Adrenal gland (tissue), 12 donors: Measurements from ENCODE around the gene ALG9. TPM values are rescaled to one million over a fixed set of nuclear protein-coding genes. Genes with fewer than 3 reads are reported as not detected.

ENCODE experiments used
- DNase-seq, 7 donors: peaks; one replicate each; pipeline ENCODE4 v3.0.0-alpha.2; 2019 to 2020
- H3K27ac ChIP-seq, 5 donors: fragments of 200-600 bp; sonication (generic) in 4 of 5; 1 replicate in 3 of 5; 2 replicates in 2 of 5; pipeline versions ENCODE4 v1.5.1 to v1.8.0; 2016 to 2020; ENCODE audit warnings: mild to moderate bottlenecking in 1 of 5
- H3K27me3 ChIP-seq: fragments of 200-600 bp; 2 replicates; pipeline ENCODE4 v1.8.0; 2021
- H3K36me3 ChIP-seq, 2 donors: fragments of 200-600 bp; replicated peaks in 1 of 2; 1 replicate in 1 of 2; 2 replicates in 1 of 2; pipeline versions ENCODE4 v1.5.1 to v1.8.0; 2018 to 2022
- H3K4me1 ChIP-seq, 2 donors: fragments of 200-600 bp; replicated peaks in 1 of 2; 1 replicate in 1 of 2; 2 replicates in 1 of 2; pipeline versions ENCODE4 v1.5.1 to v1.8.0; 2018 to 2021
- H3K4me3 ChIP-seq, 4 donors: fragments of 200-600 bp; sonication (generic) in 3 of 4; one replicate each; pipeline ENCODE4 v1.5.1; 2016 to 2018
- H3K9me3 ChIP-seq, 3 donors: fragments of 200-600 bp; sonication (generic) in 1 of 3; replicated peaks in 1 of 3; 1 replicate in 2 of 3; 2 replicates in 1 of 3; pipeline versions ENCODE4 v1.5.1 to v1.8.0; 2016 to 2021
- POLR2A ChIP-seq, 2 donors: fragments of 450-650 bp; IDR thresholded peaks; one replicate each; pipeline ENCODE4 v1.6.1; 2017; ENCODE audit warnings: antibody characterized with exemption in 2 of 2, mild to moderate bottlenecking in 2 of 2, moderate library complexity in 1 of 2
- WGBS, 4 donors: extraction: QIAGEN DNeasy Blood & Tissue Kit in 2 of 4; methylation state at CpG; one replicate each; pipeline versions ENCODE4 v1.1.5 to v1.1.7; 2013 to 2017; 5-methylcytosine and 5-hydroxymethylcytosine counted together
- intact Hi-C, 2 donors: fragments of 100-400 bp; cut with DNase I; formaldehyde crosslinking; loops; one replicate each; pipeline versions ENCODE4 v1.14.1 to v1.15.0; 2022 to 2023
- polyA plus RNA-seq, 3 donors: library from polyadenylated mRNA; stranded (reverse); fragments of 200-250 nt in 2 of 3; fragments of 350-450 nt in 1 of 3; fragmentation: Illumina TruSeq in 1 of 3; extraction: RNeasy Lipid Tissue Mini Kit (QIAGEN cat#74804) in 1 of 3; gene quantifications; one replicate each; pipeline ENCODE4 v1.2.3, GENCODE V29; 2013 to 2014
- total RNA-seq, 9 donors: library from RNA; depleted of rRNA in 4 of 9; stranded (reverse); fragments of >200 nt in 4 of 9; fragments of 120-200 nt in 1 of 9; fragmentation: NEBNext Ultra II Directional in 1 of 9; extraction: Animal tissue kit (Norgen Biotek cat#: 25700) in 1 of 9; gene quantifications; one replicate each; pipeline versions ENCODE4 v1.1.0 to v1.2.4, GENCODE V29; 2013 to 2023
- TF ChIP-seq, protein P1 (sequence below), 6 experiments: fragments of 450-650 bp in 4 of 6; fragments of 200-600 bp in 2 of 6; sonication (generic) in 1 of 6; IDR thresholded peaks; 1 replicate in 5 of 6; 2 replicates in 1 of 6; pipeline versions ENCODE4 v1.5.1 to v1.8.0; 2016 to 2021; ENCODE audit warnings: antibody characterized with exemption in 6 of 6, mild to moderate bottlenecking in 2 of 6, moderate library complexity in 1 of 6
- donor health status: healthy with polysubstance abuse.
- donor health status: Bipolar disorder and iron deficiency.
- donor health status: DM: yes; HTN: yes; CAD: no.
- donor health status: DM: no; HTN: no; CAD: no.
- donor health status: DM: no; HTN: no; CAD: no.
- donor health status: DM: yes; HTN: yes; CAD: no.

ALG9 gene
- total and polyA plus RNA-seq, 12 donors, result 23.6 to 53.6 (median 31.2) TPM

DNA sequence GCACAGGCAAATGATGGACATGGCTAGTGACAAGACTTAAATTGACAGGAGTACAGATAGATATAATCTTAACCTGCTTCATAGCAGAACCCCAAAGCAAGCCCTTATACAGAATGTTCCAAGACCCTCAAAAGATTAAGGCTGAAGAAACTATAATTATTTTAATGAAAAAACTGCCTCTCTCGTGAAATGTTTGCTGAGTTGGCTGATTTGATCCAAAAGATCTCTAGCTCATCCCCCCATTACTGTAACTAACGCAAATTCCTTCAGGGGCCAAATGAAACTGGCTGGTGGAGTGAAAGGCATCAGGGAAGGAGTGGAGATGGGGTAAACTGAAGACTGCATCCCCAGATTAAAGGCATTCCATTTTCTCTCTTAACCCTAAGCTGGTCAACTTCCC, 19.3 kb downstream of the ALG9 start:
- WGBS, 4 donors, result 70 to 87% (median 79%) methylated on average over 2 of the region's 2 CpGs
- no peaks in the 10 kb centered on the region for H3K27me3 ChIP-seq
- TF ChIP-seq POLR2A (IDR thresholded peaks at IDR 0.05), result no peak
- TF ChIP-seq, protein P1, sequence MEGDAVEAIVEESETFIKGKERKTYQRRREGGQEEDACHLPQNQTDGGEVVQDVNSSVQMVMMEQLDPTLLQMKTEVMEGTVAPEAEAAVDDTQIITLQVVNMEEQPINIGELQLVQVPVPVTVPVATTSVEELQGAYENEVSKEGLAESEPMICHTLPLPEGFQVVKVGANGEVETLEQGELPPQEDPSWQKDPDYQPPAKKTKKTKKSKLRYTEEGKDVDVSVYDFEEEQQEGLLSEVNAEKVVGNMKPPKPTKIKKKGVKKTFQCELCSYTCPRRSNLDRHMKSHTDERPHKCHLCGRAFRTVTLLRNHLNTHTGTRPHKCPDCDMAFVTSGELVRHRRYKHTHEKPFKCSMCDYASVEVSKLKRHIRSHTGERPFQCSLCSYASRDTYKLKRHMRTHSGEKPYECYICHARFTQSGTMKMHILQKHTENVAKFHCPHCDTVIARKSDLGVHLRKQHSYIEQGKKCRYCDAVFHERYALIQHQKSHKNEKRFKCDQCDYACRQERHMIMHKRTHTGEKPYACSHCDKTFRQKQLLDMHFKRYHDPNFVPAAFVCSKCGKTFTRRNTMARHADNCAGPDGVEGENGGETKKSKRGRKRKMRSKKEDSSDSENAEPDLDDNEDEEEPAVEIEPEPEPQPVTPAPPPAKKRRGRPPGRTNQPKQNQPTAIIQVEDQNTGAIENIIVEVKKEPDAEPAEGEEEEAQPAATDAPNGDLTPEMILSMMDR (IDR thresholded peaks at IDR 0.05), result no peak
- H3K4me3 ChIP-seq, result no peak overlapping the region
- intact Hi-C loops, result no loop called here
- DNase-seq, result no peak
- H3K36me3 ChIP-seq, result peaks cover 0 to 19% of the 10 kb centered on the region in 2 donors
- no peaks in the 10 kb centered on the region for H3K9me3 ChIP-seq
- no peaks in the 10 kb centered on the region for H3K4me1 ChIP-seq
- no peak overlapping the region for H3K27ac ChIP-seq

DNA sequence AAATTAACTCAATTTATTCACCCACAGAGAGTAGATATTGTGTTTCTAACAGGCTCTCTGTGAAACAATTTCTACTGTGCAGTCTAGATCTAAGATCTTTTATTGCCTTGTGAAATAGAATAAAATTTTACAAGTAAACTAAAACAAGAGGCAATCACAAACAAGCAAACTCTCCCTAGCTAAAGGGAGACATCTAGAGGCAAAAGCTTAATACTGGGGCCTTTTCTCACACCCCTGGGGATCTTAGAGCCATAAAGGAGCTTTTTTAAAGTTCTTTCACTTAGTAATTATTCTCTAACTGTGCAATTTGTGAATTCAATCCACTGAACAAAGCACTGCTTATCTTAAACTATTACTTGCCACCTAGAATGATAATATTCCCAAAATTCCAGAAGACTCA, 19.7 kb downstream of the ALG9 start:
- Histone ChIP-seq H3K4me1 (peaks cover 0 to 5% of the 10 kb centered on the region in 2 donors), H3K27ac (no peak overlapping the region), H3K27me3 (no peaks in the 10 kb centered on the region), H3K9me3 (no peaks in the 10 kb centered on the region), H3K4me3 (no peak overlapping the region), H3K36me3 (peaks cover 0 to 14% of the 10 kb centered on the region in 2 donors)
- intact Hi-C loops, result no loop called here
- no peak for TF ChIP-seq POLR2A (IDR thresholded peaks at IDR 0.05)
- TF ChIP-seq, protein P1 (IDR thresholded peaks at IDR 0.05), result peak in 2 of 6 experiments; percentile 14 to 21
- DNase-seq, result no peak

DNA sequence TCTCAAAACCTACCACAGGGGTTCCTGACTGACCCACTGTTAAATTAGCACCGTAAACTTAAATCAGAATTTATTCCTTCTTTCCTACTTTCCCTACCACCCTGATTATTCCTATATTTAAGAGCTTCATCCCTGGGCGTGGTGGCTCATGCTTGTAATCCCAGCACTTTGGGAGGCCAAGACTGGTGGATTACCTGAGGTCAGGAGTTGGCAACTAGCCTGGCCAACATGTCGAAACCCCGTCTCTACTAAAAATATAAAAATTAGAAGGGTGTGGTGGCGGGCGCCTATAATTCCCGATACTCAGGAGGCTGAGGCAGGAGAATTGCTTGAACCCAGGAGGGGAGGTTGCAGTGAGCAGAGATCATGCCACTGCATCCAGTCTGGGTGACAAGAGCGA, 20.3 kb downstream of the ALG9 start:
- Histone ChIP-seq H3K27me3 (no peaks in the 10 kb centered on the region), H3K36me3 (peaks cover 0 to 11% of the 10 kb centered on the region in 2 donors)
- intact Hi-C loops, result no loop called here

DNA sequence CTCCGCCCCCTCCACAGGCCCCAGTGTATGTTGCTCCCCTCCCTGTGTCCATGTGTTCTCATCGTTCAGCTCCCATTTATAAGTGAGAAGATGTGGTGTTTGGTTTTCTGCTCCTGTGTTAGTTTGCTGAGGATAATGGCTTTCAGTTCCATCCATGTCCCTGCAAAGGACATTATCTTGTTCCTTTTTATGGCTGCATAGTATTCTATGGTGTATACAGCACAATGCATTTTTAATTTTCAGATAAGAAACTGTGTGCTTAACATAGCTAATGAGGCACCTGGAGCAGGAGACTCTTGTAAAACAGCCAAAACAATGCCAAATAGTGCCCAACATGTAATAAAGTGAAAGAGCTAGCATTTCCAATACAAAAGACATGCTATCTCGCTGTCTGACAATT, 21.8 kb downstream of the ALG9 start:
- WGBS, 4 donors, result 94 to 100% (median 99%) methylated on average over 3 of the region's 3 CpGs
- TF ChIP-seq, protein P1 (IDR thresholded peaks at IDR 0.05), result no peak
- no peak for TF ChIP-seq POLR2A (IDR thresholded peaks at IDR 0.05)
- DNase-seq, result no peak
- no peak overlapping the region for H3K27ac ChIP-seq
- H3K4me3 ChIP-seq, result no peak overlapping the region
- intact Hi-C loops, result loop anchor here in 1 of 2 donors (10.0 kb wide), 2 partner anchors 255 to 285 kb away; no protein-coding TSS in a partner anchor
- no peaks in the 10 kb centered on the region for H3K27me3 ChIP-seq
- H3K9me3 ChIP-seq, result no peaks in the 10 kb centered on the region
- peaks cover 0 to 13% of the 10 kb centered on the region in 2 donors for H3K36me3 ChIP-seq
- peaks cover 0 to 8% of the 10 kb centered on the region in 2 donors for H3K4me1 ChIP-seq

More for the DNA sequence above, 20.3 kb downstream of the ALG9 start:
- Histone ChIP-seq H3K9me3 (no peaks in the 10 kb centered on the region), H3K27ac (no peak overlapping the region), H3K4me3 (no peak overlapping the region), H3K4me1 (peaks cover 0 to 8% of the 10 kb centered on the region in 2 donors)
- TF ChIP-seq POLR2A (IDR thresholded peaks at IDR 0.05), result no peak
- TF ChIP-seq, protein P1 (IDR thresholded peaks at IDR 0.05), result no peak
- DNase-seq, result no peak
- 92 to 96% (median 94%) methylated on average over 8 of the region's 8 CpGs for WGBS, 4 donors
